IMR-90 (cell line): ENCODE measurements around the gene VOPP1.

ENCODE experiments used
- CTCF ChIP-seq: conservative IDR thresholded peaks from 2 replicates; pipeline ENCODE4 v1.5.1; 2012; ENCODE audit warnings: mild to moderate bottlenecking, low read depth, low read length, improper control_type of control experiment
- POLR2A ChIP-seq: IDR thresholded peaks from 2 replicates; pipeline ENCODE4 v1.6.1; 2012; ENCODE audit warnings: mild to moderate bottlenecking, low read depth, low read length

GRCh38 chr7:55535617-55536016 is 36.7 kb downstream of the VOPP1 start:
- TF ChIP-seq CTCF: no peak
- no peak for TF ChIP-seq POLR2A
